GM19468 (cell line): Measurements from ENCODE around the gene KLK13.
A peak's percentile ranks its signal among the peaks of the same experiment; 100 is the strongest.

Source experiments
- ATAC-seq: cut with Tn5 transposase; IDR thresholded peaks from one replicate; pipeline ENCODE4 v1.9.1; 2021; ENCODE audit warnings: mild to moderate bottlenecking, moderate library complexity, moderate number of reproducible peaks; ENCODE audit not compliant: unreplicated experiment; ENCODE audit errors: extremely low read depth

Gene KLK13, protein sequence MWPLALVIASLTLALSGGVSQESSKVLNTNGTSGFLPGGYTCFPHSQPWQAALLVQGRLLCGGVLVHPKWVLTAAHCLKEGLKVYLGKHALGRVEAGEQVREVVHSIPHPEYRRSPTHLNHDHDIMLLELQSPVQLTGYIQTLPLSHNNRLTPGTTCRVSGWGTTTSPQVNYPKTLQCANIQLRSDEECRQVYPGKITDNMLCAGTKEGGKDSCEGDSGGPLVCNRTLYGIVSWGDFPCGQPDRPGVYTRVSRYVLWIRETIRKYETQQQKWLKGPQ

DNA sequence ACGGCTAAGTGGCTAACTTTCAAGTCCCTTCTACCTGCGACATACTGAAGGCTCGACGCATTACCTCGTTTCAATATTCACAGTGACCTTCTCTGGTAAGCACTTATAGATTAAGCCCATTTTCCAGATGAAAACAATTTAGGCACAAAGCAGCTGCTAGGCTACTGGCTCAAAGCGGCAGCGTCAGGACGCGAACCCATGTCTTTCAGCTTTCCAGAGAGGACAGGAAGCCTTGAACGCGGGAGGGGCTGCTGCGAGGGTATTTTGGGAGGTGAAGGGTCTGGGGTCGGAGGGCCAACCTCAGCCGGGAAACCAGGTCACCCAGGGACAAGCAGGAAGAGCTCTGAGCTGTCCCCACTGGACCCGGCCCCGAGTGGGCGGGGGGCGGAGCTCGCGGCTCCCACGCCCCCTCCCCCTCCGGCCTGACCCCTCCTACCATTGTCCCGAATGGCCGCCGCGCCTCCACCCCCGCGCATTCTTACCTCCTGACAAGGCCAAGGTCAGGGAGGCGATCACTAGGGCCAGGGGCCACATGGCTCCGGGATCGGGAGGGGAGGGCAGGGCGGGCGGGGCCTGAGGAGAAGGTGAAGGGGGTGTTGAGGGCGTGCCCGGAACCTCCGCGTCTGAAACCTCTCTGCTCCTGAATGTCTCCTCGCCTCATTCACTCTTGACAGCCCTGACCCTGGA is at the start of gene KLK13:
KLK13 (minus strand) TSS at position 559 of the 687 bp plus-strand sequence; CDS start at position 534, 25 bp downstream.
- ATAC-seq = no peak

DNA sequence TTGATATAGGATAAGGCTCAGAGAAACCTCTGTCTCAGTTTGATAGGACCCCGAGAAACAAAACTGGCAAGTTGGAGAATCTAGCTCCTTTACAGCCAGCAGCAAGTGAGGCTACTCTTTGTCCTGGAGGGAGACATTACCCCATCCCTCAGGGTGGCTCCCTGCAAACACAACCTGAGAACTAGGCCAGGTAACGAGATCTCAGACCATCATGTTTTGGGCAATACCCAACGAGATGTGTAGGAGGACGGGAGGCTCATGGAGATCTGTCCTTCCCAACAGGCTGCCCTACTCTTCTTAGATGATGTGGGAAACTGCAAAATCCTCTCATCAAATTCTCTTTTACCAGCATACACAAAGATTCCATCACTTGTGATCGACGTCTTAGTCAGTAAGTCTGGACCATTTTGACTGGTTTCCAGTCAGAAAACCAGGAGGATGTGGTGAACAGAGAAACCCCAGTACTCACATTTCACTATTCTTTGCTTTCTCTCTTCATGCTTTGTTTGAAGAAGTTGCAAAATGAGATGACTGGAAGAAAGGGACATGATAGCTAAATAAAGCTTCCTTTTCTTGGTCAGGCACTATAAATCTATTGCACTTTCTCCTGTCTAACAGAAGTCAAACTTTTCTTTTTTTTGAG is 49.3 kb upstream of the KLK13 start:
- no peak for ATAC-seq

DNA sequence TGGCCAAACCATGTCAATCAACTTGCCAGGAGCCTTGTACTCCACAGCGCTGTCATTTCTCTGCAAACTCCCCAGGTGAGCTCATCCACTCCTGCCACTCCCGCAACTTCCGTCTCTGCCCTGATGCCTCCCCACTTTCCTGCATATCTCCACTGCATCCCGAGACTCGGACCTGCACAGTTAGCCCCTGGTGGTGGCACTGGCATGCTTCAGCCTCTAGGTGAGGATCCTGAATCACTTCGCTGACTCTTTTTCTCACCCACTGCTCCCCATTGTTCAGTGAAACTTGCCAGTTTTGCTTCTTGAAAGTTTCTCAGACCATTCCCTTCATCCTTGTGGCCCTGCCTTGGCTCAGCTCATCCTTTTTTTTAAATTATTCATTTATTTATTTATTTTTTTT is 46.7 kb upstream of the KLK13 start:
- no peak for ATAC-seq

DNA sequence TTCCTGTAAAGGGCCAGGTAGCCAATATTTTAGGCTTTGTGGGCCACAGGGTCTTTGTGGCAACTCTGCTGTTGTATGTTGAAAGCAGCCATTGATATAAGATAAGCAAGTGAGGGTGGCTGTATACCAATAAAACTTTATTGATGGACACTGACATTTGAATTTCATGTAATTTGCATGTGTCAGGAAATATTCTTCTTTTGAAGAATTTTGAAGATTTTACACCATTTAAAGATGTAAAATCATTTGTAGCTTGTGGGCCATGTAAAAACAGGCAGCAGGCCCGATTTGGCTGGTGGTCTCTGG is 45.7 kb upstream of the KLK13 start:
- ATAC-seq = no peak

DNA sequence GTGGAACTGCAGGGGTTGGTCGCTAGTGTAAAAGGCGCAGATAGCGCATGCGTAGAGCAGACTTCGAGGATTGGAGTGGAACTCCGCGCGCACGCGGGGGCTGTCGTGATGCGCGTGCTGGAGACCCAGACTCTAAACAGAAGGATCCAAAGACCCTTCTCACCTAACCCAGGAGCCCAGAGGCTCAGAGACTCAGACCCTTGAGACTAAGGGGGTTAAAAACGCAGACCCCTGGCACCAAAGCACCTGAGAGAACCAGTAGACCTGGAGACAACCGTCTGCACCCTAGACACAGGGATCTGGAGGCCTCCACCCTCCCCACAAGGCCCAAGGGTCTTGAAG is 43.9 kb upstream of the KLK13 start:
- no peak for ATAC-seq

DNA sequence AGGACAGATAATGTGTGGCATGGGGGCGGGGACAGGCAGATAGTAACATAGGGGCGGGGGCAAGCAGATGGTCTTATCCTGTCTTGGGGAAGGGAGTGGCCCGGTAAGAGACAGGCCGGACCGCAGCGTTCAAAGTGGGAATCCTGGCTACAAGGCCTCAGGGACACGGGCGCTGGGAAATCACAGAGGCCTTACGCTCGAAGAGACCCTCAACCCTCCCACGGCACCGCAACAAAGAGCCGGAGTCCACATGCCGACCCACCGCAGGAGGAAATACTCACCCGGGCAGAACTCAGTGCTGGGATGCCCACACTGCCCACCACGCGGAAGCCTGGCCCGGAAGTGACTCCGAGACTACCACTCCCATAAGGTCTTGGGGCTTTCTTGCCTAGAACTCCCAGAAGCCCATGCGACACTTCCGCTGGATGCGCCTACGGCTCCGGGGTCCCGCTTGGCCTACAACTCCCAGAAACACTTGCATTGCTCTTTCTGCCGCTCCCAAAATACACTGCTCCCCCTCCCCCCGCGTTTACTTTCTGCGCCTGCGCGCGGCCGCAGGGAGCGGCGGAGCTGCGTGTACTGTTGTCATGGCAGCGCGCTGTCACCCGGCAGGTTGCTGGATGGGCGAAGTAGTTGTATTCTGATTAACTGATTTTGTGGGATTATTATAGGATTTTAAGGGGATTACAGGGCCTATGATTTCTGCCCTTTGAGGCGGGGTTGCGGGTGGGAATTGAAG is 43.3 kb upstream of the KLK13 start, which contains the start of gene CTU1:
CTU1 (minus strand) TSS at position 344 of the 739 bp plus-strand sequence. CDS start 3,840 bp downstream, outside the sequence.
- peak; percentile 90 for ATAC-seq

DNA sequence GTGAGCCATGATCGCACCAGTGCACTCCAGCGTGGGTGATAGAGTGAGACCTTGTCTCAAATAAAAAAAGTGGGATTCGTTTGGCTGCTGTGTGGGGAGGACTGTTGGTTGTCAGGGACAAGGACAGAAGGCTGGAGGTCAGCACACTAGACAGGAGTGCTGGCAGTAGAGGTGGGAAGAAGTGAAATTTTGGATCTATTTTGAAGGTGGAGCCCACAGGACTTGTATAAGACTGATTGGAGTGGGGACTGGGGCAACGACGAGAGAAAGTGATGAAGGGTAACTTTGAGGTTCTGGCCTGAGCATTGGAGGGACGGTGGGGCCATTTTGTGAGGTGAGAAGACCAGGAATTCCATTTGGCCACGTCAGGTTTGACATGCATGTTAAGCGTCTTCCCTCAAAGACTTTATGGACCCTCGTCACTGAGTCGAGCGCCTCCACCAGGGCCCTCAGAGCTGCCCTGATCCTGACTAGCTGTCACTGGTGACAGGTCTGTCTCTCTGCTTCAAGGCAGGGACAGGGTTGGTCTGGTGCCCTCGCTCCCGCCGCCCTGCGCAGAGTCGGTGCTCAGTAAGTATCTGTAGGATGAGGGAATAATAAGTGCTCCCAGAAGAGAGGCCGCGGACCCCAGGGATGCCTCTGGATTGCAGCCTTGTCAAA is 42.6 kb upstream of the KLK13 start:
- ATAC-seq = no peak

DNA sequence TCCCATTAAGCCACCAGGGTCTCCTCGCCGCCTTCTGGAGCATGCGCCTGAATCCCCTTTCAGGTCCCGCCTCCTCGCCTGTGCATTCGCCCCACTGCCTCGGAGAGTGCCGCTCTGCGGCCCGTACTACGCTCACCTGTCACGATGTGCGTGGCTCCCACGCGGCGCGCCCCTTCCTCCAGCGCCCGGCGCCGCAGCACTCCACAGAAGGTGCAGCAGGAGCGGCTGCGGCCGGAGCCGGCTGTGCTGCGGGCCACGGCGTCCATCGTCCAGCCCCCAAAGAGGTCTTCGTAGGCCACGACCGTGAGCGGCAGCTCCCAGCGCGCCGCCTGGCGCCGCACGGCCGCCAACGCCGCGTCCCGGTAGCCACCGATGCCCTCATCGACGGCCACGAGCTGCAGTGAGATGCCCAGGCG is 39.0 kb upstream of the KLK13 start:
- no peak for ATAC-seq

DNA sequence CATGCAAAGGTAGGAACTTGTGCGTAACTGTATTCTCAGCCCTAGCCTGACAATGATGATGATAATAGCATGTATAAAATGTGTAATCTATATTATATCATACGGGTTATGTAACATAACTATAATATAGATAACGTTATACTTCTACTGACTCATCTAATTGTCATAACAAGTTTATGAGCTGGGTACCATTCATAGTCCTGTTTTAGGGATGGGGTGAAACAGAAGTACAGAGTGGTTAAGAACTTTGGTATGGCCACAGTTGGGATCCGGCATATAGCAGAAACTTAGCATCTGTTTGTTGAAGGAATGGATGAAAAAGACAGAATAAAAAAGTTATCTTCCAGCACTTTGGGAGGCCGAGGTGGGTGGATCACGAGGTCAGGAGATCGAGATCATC is 38.1 kb upstream of the KLK13 start:
- no peak for ATAC-seq

DNA sequence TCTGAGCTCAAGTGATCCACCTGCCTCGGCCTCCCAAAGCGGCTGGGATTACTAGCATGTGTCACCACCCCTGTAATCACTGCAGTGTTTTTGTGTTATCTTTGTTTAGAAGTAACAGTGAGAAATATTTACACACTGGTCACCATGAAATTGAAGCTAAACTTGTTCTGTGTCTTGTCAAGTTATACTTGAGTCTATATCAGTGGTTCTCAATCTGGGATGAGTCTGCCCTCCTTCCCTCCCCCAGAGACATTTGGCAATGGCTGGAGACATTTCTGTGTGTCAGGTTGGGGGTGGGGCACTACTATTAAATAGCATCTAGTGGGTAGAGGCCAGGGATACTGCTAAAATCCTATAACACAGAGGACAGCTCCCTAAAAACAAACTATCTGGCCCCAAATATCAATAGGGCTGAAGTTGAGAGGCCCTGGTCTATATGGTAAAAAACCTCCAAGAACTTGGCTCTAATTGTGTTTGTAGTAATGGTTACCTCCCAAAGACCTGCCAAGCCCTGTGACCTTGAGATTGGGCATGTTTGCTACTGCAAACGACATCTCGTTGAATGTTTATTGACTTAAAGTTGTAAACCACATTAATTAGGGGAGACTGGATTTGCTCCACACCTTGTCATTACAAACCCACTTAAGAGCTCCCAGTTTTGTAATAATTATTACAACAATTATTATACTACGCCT is 36.4 kb upstream of the KLK13 start:
- ATAC-seq = no peak

DNA sequence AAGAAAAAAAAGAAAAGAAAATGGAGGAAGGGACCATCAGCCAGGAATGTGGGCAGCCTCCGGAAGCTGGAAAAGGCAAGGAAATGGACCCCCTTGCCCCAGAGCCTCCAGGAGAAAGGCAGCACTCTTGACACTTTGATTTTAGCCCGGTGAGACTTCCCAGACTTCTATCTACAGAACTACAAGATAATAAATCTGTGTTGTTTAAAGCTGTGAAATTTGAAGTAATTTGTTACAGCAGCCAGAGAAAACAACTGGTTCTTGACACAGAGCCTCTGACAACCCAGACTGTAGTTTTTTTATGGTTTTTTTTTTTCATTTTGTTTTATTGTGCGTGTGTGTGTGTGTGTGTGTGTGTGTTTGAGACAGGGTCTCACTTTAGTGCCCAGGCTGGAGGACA is 35.7 kb upstream of the KLK13 start:
- no peak for ATAC-seq

DNA sequence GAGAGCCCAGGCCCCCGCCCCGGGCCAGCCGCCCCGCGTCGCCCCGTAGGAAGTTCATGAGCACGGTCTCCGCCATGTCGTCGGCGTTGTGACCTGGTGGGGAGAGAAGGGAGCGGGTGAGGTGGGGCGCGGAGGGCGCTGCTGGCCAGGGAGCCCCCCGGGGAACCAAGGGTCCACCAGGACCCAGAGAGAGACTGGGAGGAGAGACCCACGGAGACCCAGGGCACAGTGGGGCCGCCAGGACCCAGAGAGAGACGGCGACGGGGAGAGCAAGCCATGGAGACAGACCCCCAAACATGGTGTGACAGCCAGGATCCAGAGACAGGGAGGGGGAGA is 34.1 kb upstream of the KLK13 start:
- no peak for ATAC-seq

DNA sequence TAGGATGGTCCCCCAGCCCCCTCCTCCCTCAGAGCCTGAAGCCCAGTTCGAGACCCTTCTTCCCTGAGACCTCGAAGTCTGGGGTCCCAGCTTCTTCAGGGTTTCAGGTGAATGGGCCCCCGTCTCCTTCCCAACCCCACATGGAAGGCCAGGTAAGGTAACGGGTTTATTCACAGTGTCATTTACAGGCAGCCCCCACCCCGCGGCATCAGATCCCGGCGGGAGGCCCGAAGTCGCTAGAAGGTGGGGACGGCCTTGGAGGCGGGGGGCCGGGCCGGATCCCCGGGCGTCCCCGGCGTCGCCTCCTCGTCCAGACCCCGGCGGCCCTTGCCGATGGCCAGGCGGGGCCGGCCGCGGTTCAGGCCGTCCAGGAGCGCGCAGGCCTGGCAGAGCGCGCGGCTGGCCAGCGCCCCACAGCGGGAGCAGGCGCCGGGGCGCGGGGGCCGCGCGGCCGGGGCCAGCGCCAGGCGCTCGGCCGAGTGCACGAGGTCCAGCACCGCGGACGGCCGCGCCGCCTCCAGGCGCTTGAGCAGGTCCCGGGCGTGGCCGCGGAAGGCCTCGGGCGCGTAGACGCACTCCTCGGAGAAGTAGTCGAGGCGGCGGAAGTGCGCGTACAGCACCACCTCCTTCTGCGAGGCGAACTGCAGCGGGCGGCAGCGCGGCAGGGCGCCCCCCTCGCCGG is 33.6 kb upstream of the KLK13 start:
- ATAC-seq = no peak

DNA sequence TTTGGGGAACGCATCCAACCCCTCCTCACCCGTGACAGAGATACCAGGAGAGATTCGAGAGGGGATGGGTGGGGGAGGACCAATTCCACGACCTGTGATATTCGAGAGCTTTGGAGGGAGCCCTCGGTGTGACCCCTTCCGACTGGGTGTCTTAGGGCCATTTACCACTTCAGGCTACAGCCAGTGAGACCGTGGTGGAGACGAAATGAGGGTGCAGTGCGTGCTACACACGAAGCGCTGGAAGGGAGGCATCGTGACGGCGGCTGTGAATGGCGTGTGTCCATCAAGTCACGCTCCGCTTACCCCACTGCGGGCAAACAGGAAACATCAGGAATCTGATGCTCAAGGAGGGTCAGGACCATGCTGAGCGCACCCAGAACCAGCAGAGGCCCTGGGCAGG is 32.9 kb upstream of the KLK13 start:
- ATAC-seq = no peak

DNA sequence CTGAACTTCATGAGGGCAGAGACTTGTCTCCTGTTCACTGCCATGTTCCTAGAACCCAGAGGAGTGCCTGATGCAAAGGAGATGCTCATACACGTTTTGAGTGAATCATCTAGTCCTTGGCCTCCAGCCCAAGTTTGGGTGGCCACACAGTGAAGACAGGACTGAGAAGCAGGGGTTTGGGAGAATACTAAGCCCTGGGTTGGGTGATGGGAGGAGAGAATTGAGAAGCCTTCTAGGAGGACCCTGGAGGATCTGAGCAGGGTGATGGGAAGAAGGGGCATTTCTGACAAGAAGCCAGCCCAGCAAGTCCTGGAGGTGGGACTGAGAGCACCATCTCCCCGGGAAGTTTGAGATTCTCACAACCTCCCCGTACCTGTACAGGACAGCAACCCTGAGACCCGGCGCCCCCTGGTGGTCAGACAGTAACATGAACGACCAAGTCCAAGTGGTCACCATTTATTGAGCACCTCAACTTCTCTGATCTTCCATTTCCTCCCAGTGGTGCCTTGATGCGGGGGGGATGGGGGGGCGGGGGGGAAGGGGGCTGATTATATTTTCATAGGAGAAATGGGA is 32.4 kb upstream of the KLK13 start:
- no peak for ATAC-seq

DNA sequence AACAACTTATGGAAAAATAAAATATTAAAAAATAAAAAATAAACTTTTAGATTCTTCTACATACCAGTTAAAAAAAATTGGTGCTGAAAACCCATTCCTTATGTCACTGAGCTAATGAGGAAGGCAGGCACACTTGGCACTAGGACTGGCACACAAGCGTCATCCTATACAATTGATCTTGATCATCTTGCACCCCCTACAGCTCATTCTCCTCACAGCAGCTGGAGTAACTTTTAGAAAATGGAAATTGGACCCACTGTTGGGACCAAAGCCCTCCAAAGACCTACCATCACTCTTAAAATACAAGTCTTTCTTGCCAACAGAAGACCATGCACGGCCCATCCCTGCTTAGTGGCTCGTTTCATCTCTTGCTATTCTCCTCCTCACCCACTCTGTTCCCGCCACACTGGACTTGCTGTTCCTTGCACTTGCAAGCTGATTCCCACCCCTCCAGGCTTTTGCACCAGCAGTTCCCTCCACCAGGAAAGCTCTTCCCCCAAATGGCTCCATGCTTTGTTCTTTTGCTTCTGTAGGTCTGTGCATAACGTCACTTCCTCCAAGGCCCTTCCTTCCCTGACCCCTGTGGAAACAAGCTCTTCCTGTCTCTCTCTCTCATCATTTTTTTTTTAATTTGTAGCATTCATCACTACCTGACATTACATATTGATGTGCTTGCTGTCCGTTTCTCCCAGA is 31.7 kb upstream of the KLK13 start:
- ATAC-seq = no peak

DNA sequence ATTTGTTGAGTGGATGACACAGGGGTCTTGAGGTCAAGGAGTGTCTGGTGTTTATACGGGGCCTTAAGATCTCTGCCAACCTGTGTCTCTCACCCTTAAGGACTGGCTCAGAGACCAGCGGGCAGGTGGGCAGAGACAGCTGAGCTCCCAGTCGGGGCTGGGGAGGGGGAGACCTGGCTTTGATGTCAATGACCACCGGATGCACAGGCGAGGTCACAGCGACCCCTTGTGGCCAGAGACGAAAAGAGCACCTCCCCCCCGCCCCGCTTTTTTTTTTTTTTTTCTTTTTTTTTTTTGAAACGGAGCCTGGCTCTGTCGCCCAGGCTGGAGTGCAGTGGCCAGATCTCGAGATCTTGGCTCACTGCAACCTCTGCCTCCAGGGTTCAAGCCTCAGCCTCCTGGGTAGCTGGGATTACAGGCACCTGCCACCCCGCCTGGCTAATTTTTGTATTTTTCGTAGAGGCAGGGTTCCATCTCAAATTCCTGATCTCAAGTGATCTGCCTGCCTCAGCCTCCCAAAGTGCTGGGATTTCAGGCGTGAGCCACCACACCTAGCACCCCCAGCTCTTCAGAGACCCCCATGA is 29.9 kb upstream of the KLK13 start:
- no peak for ATAC-seq
